Suprapubic skin (tissue), 4 donors: ENCODE measurements around the gene AIMP1. TPM values are rescaled to one million over a fixed set of nuclear protein-coding genes. Genes with fewer than 3 reads are reported as not detected.

Experiments
- DNase-seq, 2 donors: peaks; one replicate each; pipeline ENCODE4 v3.0.0-alpha.2; 2019; ENCODE audit warnings: low spot score in 2 of 2
- H3K27ac ChIP-seq: fragments of 200-600 bp; sonication (generic); one replicate; pipeline ENCODE4 v1.5.1; 2019
- H3K27me3 ChIP-seq: fragments of 200-600 bp; sonication (generic); one replicate; pipeline ENCODE4 v1.5.1; 2019
- H3K36me3 ChIP-seq: fragments of 200-600 bp; sonication (generic); one replicate; pipeline ENCODE4 v1.5.1; 2019
- H3K4me1 ChIP-seq: fragments of 200-600 bp; sonication (generic); one replicate; pipeline ENCODE4 v1.5.1; 2019
- H3K4me3 ChIP-seq: fragments of 200-600 bp; sonication (generic); one replicate; pipeline ENCODE4 v1.5.1; 2019; ENCODE audit warnings: mild to moderate bottlenecking
- H3K9me3 ChIP-seq: fragments of 200-600 bp; sonication (generic); one replicate; pipeline ENCODE4 v1.5.1; 2019
- CTCF ChIP-seq, 2 donors: fragments of 200-600 bp in 1 of 2; fragments of 450-650 bp in 1 of 2; sonication (generic) in 1 of 2; IDR thresholded peaks; one replicate each; pipeline ENCODE4 v1.5.1; 2016 to 2019; ENCODE audit warnings: antibody characterized with exemption in 2 of 2, mild to moderate bottlenecking in 1 of 2, moderate library complexity in 1 of 2
- EP300 ChIP-seq: sonication (generic); formaldehyde crosslinking; IDR thresholded peaks from one replicate; pipeline ENCODE4 v1.6.1; 2017; ENCODE audit warnings: antibody characterized with exemption
- POLR2A ChIP-seq, 2 donors: fragments of 450-650 bp; IDR thresholded peaks; one replicate each; pipeline ENCODE4 v1.6.1; 2017; ENCODE audit warnings: antibody characterized with exemption in 2 of 2, mild to moderate bottlenecking in 2 of 2, moderate library complexity in 2 of 2
- POLR2AphosphoS5 ChIP-seq, 3 donors: sonication (generic); formaldehyde crosslinking; IDR thresholded peaks; one replicate each; pipeline ENCODE4 v1.6.1; 2017; ENCODE audit warnings: antibody characterized with exemption in 3 of 3
- WGBS: methylation state at CpG from one replicate; pipeline ENCODE4 v1.1.5; 2018; 5-methylcytosine and 5-hydroxymethylcytosine counted together
- total RNA-seq, 4 donors: library from RNA; depleted of rRNA; stranded (reverse); fragments of >200 nt; gene quantifications; one replicate each; pipeline ENCODE4 v1.1.0, GENCODE V29; 2016

Gene AIMP1
- total RNA-seq, 4 donors from 2014 or later = 17.0 to 26.6 (median 20.5) TPM

GRCh38 chr4:106362086-106362825, 45.9 kb downstream of the AIMP1 start:
- 73% methylated on average over 3 of the region's 3 CpGs for WGBS
- peaks cover 4% of the 10 kb centered on the region for H3K9me3 ChIP-seq
- no peaks in the 10 kb centered on the region for H3K4me1 ChIP-seq
- no peaks in the 10 kb centered on the region for H3K36me3 ChIP-seq
- peaks cover 3% of the 10 kb centered on the region for H3K27me3 ChIP-seq
- no peak for DNase-seq
- H3K4me3 ChIP-seq = no peak overlapping the region
- no peak for TF ChIP-seq POLR2A (IDR thresholded peaks at IDR 0.05)
- no peak for TF ChIP-seq POLR2AphosphoS5 (IDR thresholded peaks at IDR 0.05)
- no peak for TF ChIP-seq EP300
- TF ChIP-seq CTCF (IDR thresholded peaks at IDR 0.05) = no peak
- H3K27ac ChIP-seq = no peak overlapping the region

GRCh38 chr4:106364282-106364681, 47.9 kb downstream of the AIMP1 start:
- no peak for TF ChIP-seq POLR2A (IDR thresholded peaks at IDR 0.05)
- no peak for TF ChIP-seq CTCF (IDR thresholded peaks at IDR 0.05)
- no peak for TF ChIP-seq POLR2AphosphoS5 (IDR thresholded peaks at IDR 0.05)
- no peak for TF ChIP-seq EP300

GRCh38 chr4:106365613-106366012, 49.3 kb downstream of the AIMP1 start:
- 92% methylated on average over 1 of the region's 1 CpG for WGBS
- no peaks in the 10 kb centered on the region for H3K36me3 ChIP-seq
- DNase-seq = no peak
- no peaks in the 10 kb centered on the region for H3K4me1 ChIP-seq
- peaks cover 3% of the 10 kb centered on the region for H3K27me3 ChIP-seq
- no peak overlapping the region for H3K27ac ChIP-seq
- H3K9me3 ChIP-seq = no peaks in the 10 kb centered on the region
- no peak overlapping the region for H3K4me3 ChIP-seq
- TF ChIP-seq CTCF (IDR thresholded peaks at IDR 0.05) = no peak
- TF ChIP-seq EP300 = no peak
- TF ChIP-seq POLR2AphosphoS5 (IDR thresholded peaks at IDR 0.05) = no peak
- TF ChIP-seq POLR2A (IDR thresholded peaks at IDR 0.05) = no peak

More at GRCh38 chr4:106364282-106364681, 47.9 kb downstream of the AIMP1 start:
- Histone ChIP-seq H3K36me3 (no peaks in the 10 kb centered on the region), H3K27me3 (peaks cover 3% of the 10 kb centered on the region), H3K4me3 (no peak overlapping the region), H3K27ac (no peak overlapping the region), H3K4me1 (no peaks in the 10 kb centered on the region), H3K9me3 (no peaks in the 10 kb centered on the region)
- 100% methylated on average over 1 of the region's 1 CpG for WGBS
- no peak for DNase-seq

GRCh38 chr4:106366026-106366425, 49.7 kb downstream of the AIMP1 start:
- H3K36me3 ChIP-seq = no peaks in the 10 kb centered on the region
- no peak overlapping the region for H3K27ac ChIP-seq
- H3K27me3 ChIP-seq = peaks cover 3% of the 10 kb centered on the region
- no peak overlapping the region for H3K4me3 ChIP-seq
- no peaks in the 10 kb centered on the region for H3K4me1 ChIP-seq
- TF ChIP-seq CTCF (IDR thresholded peaks at IDR 0.05) = no peak
- no peak for TF ChIP-seq EP300
- no peak for TF ChIP-seq POLR2A (IDR thresholded peaks at IDR 0.05)
- TF ChIP-seq POLR2AphosphoS5 (IDR thresholded peaks at IDR 0.05) = no peak
- H3K9me3 ChIP-seq = no peaks in the 10 kb centered on the region
- no peak for DNase-seq

- no peaks in the 10 kb centered on the region for H3K9me3 ChIP-seq
- no peaks in the 10 kb centered on the region for H3K4me1 ChIP-seq
- no peak overlapping the region for H3K27ac ChIP-seq
- no peaks in the 10 kb centered on the region for H3K36me3 ChIP-seq
- WGBS = 94% methylated on average over 5 of the region's 5 CpGs
- no peak overlapping the region for H3K4me3 ChIP-seq
- peaks cover 3% of the 10 kb centered on the region for H3K27me3 ChIP-seq
- no peak for TF ChIP-seq CTCF (IDR thresholded peaks at IDR 0.05)
- no peak for TF ChIP-seq POLR2A (IDR thresholded peaks at IDR 0.05)
- TF ChIP-seq POLR2AphosphoS5 (IDR thresholded peaks at IDR 0.05) = no peak
- no peak for TF ChIP-seq EP300
- DNase-seq = no peak
Measured at GRCh38 chr4:106367072-106367471, 50.7 kb downstream of the AIMP1 start.
